HEK293 (cell line): Measurements from ENCODE around the gene HGFAC.

Source experiments
- CTCF ChIA-PET: fragments of 350-600 bp; formaldehyde crosslinking; extraction: SDS; loops from one replicate; lab custom pipeline; 2021; ENCODE audit warnings: antibody characterized with exemption; lab: Yijun Ruan, JAX
- POLR2A ChIA-PET: fragments of 300-600 bp; formaldehyde crosslinking; extraction: SDS; loops from one replicate; lab custom pipeline; 2020; ENCODE audit warnings: antibody characterized with exemption, inconsistent platforms; lab: Yijun Ruan, JAX
- H3K27ac ChIP-seq: fragments of 200-500 bp; sonication (Bioruptor generic); 2 replicates; pipeline ENCODE4 v1.5.1; 2014; ENCODE audit warnings: low read depth, low read length, control low read depth, inconsistent platforms; ENCODE audit errors: extremely low read depth
- H3K36me3 ChIP-seq, 2 experiments: fragments of 200-500 bp in 1 of 2; sonication (Bioruptor generic) in 1 of 2; 1 replicate in 1 of 2; 2 replicates in 1 of 2; pipeline ENCODE4 v1.5.1; 2014 to 2017; ENCODE audit warnings: inconsistent platforms in 2 of 2, low read length in 2 of 2; ENCODE audit not compliant: control insufficient read depth in 2 of 2, insufficient read depth in 1 of 2
- H3K4me1 ChIP-seq: fragments of 200-500 bp; sonication (Bioruptor generic); 2 replicates; pipeline ENCODE4 v1.5.1; 2014; ENCODE audit warnings: mild to moderate bottlenecking, low read length, inconsistent platforms; ENCODE audit not compliant: control insufficient read depth, insufficient read depth
- H3K4me3 ChIP-seq: 2 replicates; pipeline ENCODE4 v1.5.1; 2011; ENCODE audit warnings: low read depth, mild to moderate bottlenecking, control low read depth, low read length, moderate library complexity
- H3K9me3 ChIP-seq: fragments of 200-500 bp; sonication (Bioruptor generic); 2 replicates; pipeline ENCODE4 v1.5.1; 2014; ENCODE audit warnings: low read depth, low read length, inconsistent platforms; ENCODE audit not compliant: control insufficient read depth, insufficient read depth
- GFI1B ChIP-seq: fragments of 450-650 bp; formaldehyde crosslinking; IDR thresholded peaks from 2 replicates; pipeline ENCODE4 v1.5.1; 2016; ENCODE audit warnings: missing biosample characterization, missing genetic modification characterization
- OVOL3 ChIP-seq: fragments of 450-650 bp; formaldehyde crosslinking; IDR thresholded peaks from 2 replicates; pipeline ENCODE4 v1.5.1; 2016; ENCODE audit warnings: missing biosample characterization, missing genetic modification characterization
- ZNF16 ChIP-seq: fragments of 450-650 bp; formaldehyde crosslinking; IDR thresholded peaks from 2 replicates; pipeline ENCODE4 v1.5.1; 2016; ENCODE audit warnings: low read depth, missing biosample characterization, missing genetic modification characterization
- ZNF530 ChIP-seq: fragments of 450-650 bp; formaldehyde crosslinking; IDR thresholded peaks from 2 replicates; pipeline ENCODE4 v1.5.1; 2016; ENCODE audit warnings: low read depth, missing biosample characterization, missing genetic modification characterization
- ZNF560 ChIP-seq: fragments of 450-650 bp; formaldehyde crosslinking; IDR thresholded peaks from 2 replicates; pipeline ENCODE4 v1.5.1; 2017; ENCODE audit warnings: missing biosample characterization, missing genetic modification characterization, borderline replicate concordance
- TF ChIP-seq, protein P1 (sequence below): fragments of 450-650 bp; formaldehyde crosslinking; IDR thresholded peaks from 2 replicates; pipeline ENCODE4 v1.5.1; 2017; ENCODE audit warnings: missing biosample characterization, missing genetic modification characterization
- TF ChIP-seq, protein P2 (sequence below): fragments of 450-650 bp; formaldehyde crosslinking; IDR thresholded peaks from 2 replicates; pipeline ENCODE4 v1.5.1; 2016; ENCODE audit warnings: missing biosample characterization, missing genetic modification characterization
- TF ChIP-seq, protein P3 (sequence below): fragments of 450-650 bp; formaldehyde crosslinking; optimal IDR thresholded peaks from 2 replicates; pipeline ENCODE3; 2016; ENCODE audit warnings: missing biosample characterization, mild to moderate bottlenecking, missing genetic modification characterization
- TF ChIP-seq, protein P4 (sequence below): fragments of 450-650 bp; formaldehyde crosslinking; IDR thresholded peaks from 2 replicates; pipeline ENCODE4 v1.5.1; 2016; ENCODE audit warnings: missing biosample characterization, missing genetic modification characterization
- TF ChIP-seq, protein P5 (sequence below): fragments of 450-650 bp; formaldehyde crosslinking; IDR thresholded peaks from 2 replicates; pipeline ENCODE4 v1.5.1; 2016; ENCODE audit warnings: missing biosample characterization, missing genetic modification characterization, low read depth
- TF ChIP-seq, protein P6 (sequence below): fragments of 450-650 bp; formaldehyde crosslinking; IDR thresholded peaks from 2 replicates; pipeline ENCODE4 v1.5.1; 2016; ENCODE audit warnings: missing biosample characterization, missing genetic modification characterization

HGFAC gene

DNA sequence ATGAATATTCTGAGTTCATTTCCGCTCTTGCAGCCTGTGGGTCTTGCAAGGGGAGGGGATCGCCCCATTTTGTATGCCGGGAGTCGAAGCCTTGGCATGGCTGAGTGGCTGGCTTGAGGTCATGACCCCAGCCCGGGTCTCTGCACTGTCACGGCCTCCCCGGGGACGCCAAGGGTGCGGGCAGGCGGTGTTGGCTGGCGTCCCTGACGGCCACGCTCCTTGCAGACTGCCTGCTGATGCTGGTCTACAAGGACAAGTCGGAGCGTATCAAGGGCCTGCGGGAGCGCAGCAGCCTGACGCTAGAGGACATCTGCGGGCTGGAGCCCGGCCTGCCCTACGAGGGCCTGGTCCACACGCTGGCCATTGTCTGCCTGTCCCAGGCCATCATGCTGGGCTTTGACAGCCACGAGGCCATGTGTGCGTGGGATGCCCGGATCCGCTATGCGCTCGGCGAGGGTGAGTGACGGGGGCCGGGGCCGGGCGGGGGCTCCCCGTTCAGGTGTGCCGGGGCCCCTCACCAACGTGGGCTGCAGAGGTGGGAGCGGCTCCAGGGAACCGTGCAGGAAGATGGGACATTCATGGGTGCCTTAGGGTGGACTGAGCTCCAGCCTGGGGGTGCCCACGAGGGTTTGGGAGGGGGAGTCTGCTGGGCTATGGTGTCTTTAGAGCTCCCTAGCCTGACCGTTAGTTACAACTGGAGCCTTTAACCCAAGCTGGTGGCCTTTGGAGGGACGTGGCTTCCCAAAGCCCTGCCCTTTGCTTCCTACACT, 31.6 kb downstream of the HGFAC start:
- Histone ChIP-seq H3K4me1 (no peaks in the 10 kb centered on the region), H3K4me3 (no peak overlapping the region), H3K36me3 (no peaks in the 10 kb centered on the region), H3K27ac (no peak overlapping the region), H3K9me3 (no peaks in the 10 kb centered on the region)
- ChIA-PET POLR2A (no interaction called here), CTCF (interaction anchor here (3.0 kb wide), 1 partner anchor 7 kb away, joined by 16 read pairs; no protein-coding TSS in a partner anchor)
- TF ChIP-seq GFI1B (tag by site-specific recombination): no peak

DNA sequence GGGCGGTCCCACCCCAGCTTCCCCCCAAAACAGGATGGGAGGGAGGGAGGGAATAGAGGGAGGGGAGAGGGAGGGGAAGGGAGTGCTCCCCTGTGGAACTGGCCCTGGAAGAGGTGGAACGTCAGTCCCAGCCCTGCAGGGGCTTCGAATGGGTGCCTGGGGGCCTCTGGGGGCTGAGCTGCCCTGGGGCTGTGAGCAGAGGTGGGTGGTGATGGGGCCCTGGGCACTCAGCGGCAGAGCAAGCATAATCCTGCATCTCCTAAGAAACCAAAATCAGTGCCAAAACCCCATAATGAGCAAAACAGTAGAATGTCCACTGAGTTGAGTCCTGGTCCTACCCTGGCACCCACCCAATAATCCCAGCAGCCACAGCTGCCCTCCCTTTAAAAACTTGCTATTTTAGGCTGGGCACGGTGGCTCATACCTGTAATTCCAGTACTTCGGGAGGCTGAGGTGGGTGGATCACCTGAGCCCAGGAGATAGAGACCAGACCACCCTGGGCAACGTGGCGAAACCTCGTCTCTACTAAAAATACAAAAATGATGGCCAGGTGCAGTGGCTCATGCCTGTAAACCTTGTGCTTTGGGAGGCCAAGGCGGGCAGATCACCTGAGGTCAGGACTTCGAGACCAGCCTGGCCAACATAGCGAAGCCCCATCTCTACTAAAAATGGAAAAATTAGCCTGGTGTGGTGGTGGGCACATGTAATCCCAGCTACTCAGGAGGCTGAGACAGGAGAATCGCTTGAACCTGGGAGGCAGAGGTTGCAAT, 32.4 kb downstream of the HGFAC start:
- POLR2A ChIA-PET: no interaction called here
- CTCF ChIA-PET: no interaction called here
- no peaks in the 10 kb centered on the region for H3K36me3 ChIP-seq

DNA sequence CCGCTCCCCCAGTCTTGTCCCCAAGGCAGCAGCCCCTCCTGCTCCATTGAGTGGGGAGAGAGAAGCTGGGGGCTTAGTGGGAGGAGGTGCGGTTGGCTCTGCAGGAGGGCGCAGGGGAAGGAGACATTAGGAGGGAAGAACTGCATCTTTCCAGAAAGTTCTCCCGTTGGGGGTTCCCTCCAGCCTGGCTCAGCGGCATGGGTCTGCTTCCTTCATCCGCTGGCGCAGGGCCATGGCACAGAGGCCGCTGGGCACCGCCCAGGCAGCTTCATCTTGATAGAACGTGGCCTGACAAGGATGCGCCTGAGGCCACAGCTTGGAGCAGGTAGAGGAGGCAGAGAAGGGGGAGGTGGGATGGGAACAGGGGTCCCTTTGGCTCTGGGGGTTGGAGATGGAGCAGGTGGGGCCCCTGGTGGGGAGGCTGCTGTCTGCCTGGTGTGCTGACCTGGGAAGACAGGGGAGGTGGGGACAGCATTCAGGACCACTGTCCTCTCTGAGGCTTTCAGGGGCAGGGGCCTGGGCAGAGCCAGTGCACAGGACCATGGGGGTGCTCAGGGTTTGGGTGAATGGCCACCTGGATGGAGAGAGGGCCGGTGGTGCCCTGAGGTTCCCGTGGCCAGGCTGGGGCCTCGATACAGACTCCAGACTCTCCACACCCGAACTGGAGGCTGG, 33.4 kb downstream of the HGFAC start:
- Histone ChIP-seq H3K4me1 (no peaks in the 10 kb centered on the region), H3K27ac (no peak overlapping the region)
- CTCF ChIA-PET: no interaction called here
- no peak for TF ChIP-seq ZNF560 (tag by site-specific recombination)
- TF ChIP-seq ZNF530 (tag by site-specific recombination): no peak
- TF ChIP-seq, protein P1, sequence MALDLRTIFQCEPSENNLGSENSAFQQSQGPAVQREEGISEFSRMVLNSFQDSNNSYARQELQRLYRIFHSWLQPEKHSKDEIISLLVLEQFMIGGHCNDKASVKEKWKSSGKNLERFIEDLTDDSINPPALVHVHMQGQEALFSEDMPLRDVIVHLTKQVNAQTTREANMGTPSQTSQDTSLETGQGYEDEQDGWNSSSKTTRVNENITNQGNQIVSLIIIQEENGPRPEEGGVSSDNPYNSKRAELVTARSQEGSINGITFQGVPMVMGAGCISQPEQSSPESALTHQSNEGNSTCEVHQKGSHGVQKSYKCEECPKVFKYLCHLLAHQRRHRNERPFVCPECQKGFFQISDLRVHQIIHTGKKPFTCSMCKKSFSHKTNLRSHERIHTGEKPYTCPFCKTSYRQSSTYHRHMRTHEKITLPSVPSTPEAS (tag by site-specific recombination): no peak
- TF ChIP-seq, protein P2, sequence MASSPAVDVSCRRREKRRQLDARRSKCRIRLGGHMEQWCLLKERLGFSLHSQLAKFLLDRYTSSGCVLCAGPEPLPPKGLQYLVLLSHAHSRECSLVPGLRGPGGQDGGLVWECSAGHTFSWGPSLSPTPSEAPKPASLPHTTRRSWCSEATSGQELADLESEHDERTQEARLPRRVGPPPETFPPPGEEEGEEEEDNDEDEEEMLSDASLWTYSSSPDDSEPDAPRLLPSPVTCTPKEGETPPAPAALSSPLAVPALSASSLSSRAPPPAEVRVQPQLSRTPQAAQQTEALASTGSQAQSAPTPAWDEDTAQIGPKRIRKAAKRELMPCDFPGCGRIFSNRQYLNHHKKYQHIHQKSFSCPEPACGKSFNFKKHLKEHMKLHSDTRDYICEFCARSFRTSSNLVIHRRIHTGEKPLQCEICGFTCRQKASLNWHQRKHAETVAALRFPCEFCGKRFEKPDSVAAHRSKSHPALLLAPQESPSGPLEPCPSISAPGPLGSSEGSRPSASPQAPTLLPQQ (tag by site-specific recombination): no peak
- TF ChIP-seq, protein P3, sequence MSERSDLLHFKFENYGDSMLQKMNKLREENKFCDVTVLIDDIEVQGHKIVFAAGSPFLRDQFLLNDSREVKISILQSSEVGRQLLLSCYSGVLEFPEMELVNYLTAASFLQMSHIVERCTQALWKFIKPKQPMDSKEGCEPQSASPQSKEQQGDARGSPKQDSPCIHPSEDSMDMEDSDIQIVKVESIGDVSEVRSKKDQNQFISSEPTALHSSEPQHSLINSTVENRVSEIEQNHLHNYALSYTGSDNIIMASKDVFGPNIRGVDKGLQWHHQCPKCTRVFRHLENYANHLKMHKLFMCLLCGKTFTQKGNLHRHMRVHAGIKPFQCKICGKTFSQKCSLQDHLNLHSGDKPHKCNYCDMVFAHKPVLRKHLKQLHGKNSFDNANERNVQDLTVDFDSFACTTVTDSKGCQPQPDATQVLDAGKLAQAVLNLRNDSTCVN (tag by site-specific recombination): no peak
- TF ChIP-seq, protein P4, sequence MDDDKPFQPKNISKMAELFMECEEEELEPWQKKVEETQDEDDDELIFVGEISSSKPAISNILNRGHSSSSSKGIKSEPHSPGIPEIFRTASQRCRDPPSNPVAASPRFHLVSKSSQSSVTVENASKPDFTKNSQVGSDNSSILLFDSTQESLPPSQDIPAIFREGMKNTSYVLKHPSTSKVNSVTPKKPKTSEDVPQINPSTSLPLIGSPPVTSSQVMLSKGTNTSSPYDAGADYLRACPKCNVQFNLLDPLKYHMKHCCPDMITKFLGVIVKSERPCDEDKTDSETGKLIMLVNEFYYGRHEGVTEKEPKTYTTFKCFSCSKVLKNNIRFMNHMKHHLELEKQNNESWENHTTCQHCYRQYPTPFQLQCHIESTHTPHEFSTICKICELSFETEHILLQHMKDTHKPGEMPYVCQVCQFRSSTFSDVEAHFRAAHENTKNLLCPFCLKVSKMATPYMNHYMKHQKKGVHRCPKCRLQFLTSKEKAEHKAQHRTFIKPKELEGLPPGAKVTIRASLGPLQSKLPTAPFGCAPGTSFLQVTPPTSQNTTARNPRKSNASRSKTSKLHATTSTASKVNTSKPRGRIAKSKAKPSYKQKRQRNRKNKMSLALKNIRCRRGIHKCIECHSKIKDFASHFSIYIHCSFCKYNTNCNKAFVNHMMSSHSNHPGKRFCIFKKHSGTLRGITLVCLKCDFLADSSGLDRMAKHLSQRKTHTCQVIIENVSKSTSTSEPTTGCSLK (tag by site-specific recombination): no peak

More for the DNA sequence above, 32.4 kb downstream of the HGFAC start:
- Histone ChIP-seq H3K4me1 (no peaks in the 10 kb centered on the region), H3K9me3 (no peaks in the 10 kb centered on the region), H3K4me3 (no peak overlapping the region), H3K27ac (no peak overlapping the region)
- TF ChIP-seq GFI1B (tag by site-specific recombination) (no peak), OVOL3 (no peak), ZNF16 (tag by site-specific recombination) (no peak)
- TF ChIP-seq, protein P5, sequence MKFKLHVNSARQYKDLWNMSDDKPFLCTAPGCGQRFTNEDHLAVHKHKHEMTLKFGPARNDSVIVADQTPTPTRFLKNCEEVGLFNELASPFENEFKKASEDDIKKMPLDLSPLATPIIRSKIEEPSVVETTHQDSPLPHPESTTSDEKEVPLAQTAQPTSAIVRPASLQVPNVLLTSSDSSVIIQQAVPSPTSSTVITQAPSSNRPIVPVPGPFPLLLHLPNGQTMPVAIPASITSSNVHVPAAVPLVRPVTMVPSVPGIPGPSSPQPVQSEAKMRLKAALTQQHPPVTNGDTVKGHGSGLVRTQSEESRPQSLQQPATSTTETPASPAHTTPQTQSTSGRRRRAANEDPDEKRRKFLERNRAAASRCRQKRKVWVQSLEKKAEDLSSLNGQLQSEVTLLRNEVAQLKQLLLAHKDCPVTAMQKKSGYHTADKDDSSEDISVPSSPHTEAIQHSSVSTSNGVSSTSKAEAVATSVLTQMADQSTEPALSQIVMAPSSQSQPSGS (tag by site-specific recombination): no peak
- TF ChIP-seq, protein P6, sequence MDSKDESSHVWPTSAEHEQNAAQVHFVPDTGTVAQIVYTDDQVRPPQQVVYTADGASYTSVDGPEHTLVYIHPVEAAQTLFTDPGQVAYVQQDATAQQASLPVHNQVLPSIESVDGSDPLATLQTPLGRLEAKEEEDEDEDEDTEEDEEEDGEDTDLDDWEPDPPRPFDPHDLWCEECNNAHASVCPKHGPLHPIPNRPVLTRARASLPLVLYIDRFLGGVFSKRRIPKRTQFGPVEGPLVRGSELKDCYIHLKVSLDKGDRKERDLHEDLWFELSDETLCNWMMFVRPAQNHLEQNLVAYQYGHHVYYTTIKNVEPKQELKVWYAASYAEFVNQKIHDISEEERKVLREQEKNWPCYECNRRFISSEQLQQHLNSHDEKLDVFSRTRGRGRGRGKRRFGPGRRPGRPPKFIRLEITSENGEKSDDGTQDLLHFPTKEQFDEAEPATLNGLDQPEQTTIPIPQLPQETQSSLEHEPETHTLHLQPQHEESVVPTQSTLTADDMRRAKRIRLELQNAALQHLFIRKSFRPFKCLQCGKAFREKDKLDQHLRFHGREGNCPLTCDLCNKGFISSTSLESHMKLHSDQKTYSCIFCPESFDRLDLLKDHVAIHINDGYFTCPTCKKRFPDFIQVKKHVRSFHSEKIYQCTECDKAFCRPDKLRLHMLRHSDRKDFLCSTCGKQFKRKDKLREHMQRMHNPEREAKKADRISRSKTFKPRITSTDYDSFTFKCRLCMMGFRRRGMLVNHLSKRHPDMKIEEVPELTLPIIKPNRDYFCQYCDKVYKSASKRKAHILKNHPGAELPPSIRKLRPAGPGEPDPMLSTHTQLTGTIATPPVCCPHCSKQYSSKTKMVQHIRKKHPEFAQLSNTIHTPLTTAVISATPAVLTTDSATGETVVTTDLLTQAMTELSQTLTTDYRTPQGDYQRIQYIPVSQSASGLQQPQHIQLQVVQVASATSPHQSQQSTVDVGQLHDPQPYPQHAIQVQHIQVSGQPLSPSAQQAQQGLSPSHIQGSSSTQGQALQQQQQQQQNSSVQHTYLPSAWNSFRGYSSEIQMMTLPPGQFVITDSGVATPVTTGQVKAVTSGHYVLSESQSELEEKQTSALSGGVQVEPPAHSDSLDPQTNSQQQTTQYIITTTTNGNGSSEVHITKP (tag by site-specific recombination): no peak

More for the DNA sequence above, 33.4 kb downstream of the HGFAC start:
- Histone ChIP-seq H3K9me3 (no peaks in the 10 kb centered on the region), H3K36me3 (no peaks in the 10 kb centered on the region), H3K4me3 (no peak overlapping the region)
- POLR2A ChIA-PET: no interaction called here
